Activated T-helper 17 cell treated with anti-CD3 and anti-CD28 coated beads, Interleukin-2, amount 50 U/mL, for 72 hours (primary cell): ENCODE measurements around the gene NOXA1. TPM values are rescaled to one million over a fixed set of nuclear protein-coding genes. Genes with fewer than 3 reads are reported as not detected.
"Not testable (repeated sequence)": the region's sequence is repeated elsewhere in the genome, so short reads cannot be mapped to it uniquely, and the experiment has no call there.

Source experiments
- ATAC-seq: fragments of 150-1000 bp; cut with Tn5 transposase; replicated peaks from 2 replicates; pipeline ENCODE4 v1.10.0; 2021; ENCODE audit warnings: mild to moderate bottlenecking, moderate library complexity
- H3K27ac Mint-ChIP-seq: one replicate; pipeline ENCODE4 v1.8.0; 2022; ENCODE audit warnings: mixed read lengths
- H3K27me3 Mint-ChIP-seq: one replicate; pipeline ENCODE4 v1.8.0; 2022; ENCODE audit warnings: mixed read lengths
- H3K36me3 Mint-ChIP-seq: one replicate; pipeline ENCODE4 v1.8.0; 2022; ENCODE audit warnings: low read depth, mild to moderate bottlenecking, mixed read lengths
- H3K4me1 Mint-ChIP-seq: one replicate; pipeline ENCODE4 v1.8.0; 2022; ENCODE audit warnings: mixed read lengths
- H3K4me3 Mint-ChIP-seq: one replicate; pipeline ENCODE4 v1.8.0; 2022; ENCODE audit warnings: mild to moderate bottlenecking, mixed read lengths
- H3K9me3 Mint-ChIP-seq: one replicate; pipeline ENCODE4 v1.8.0; 2022; ENCODE audit warnings: mixed read lengths
- total RNA-seq, 2 donors: library from RNA; stranded (reverse); gene quantifications; one replicate each; pipeline ENCODE4 v1.2.3, GENCODE V29; 2022

NOXA1 gene
- under 1 TPM; 0.39 to 0.58 TPM for total RNA-seq

- H3K27me3 Mint-ChIP-seq = no peaks in the 10 kb centered on the region
- peak within 1 kb of the TSS; percentile 85 for H3K4me3 Mint-ChIP-seq
- peak within 1 kb of the TSS; percentile 79 for H3K27ac Mint-ChIP-seq
- H3K36me3 Mint-ChIP-seq = no peaks in the 10 kb centered on the region
- ATAC-seq = peak; percentile 90
- no peaks in the 10 kb centered on the region for H3K4me1 Mint-ChIP-seq
- H3K9me3 Mint-ChIP-seq = no peaks in the 10 kb centered on the region
Observed at GRCh38 chr9:137422604-137423513, at the start of gene NOXA1, which contains the start of gene EXD3. Gene NOXA1, plus strand, starts transcription at chr9:137423393. Its CDS starts 137 bp downstream, at chr9:137423530. Gene EXD3, minus strand, starts transcription at chr9:137423162. Its CDS starts 27,805 bp downstream, at chr9:137395357.

- Mint-ChIP-seq H3K4me1 (no peaks in the 10 kb centered on the region), H3K36me3 (no peaks in the 10 kb centered on the region), H3K9me3 (no peaks in the 10 kb centered on the region), H3K4me3 (no peak overlapping the region), H3K27ac (no peak overlapping the region), H3K27me3 (no peaks in the 10 kb centered on the region)
- no peak for ATAC-seq
Observed at GRCh38 chr9:137373611-137373980, 49.6 kb upstream of the NOXA1 start.

GRCh38 chr9:137374131-137374845 is 48.9 kb upstream of the NOXA1 start:
- H3K4me3 Mint-ChIP-seq = no peak overlapping the region
- no peak for ATAC-seq
- H3K27ac Mint-ChIP-seq = no peak overlapping the region
- H3K27me3 Mint-ChIP-seq = no peaks in the 10 kb centered on the region
- H3K9me3 Mint-ChIP-seq = no peaks in the 10 kb centered on the region
- no peaks in the 10 kb centered on the region for H3K4me1 Mint-ChIP-seq
- H3K36me3 Mint-ChIP-seq = no peaks in the 10 kb centered on the region

GRCh38 chr9:137375321-137376058 is 47.7 kb upstream of the NOXA1 start:
- no peaks in the 10 kb centered on the region for H3K4me1 Mint-ChIP-seq
- no peaks in the 10 kb centered on the region for H3K27me3 Mint-ChIP-seq
- H3K27ac Mint-ChIP-seq = no peak overlapping the region
- no peaks in the 10 kb centered on the region for H3K9me3 Mint-ChIP-seq
- no peak overlapping the region for H3K4me3 Mint-ChIP-seq
- H3K36me3 Mint-ChIP-seq = no peaks in the 10 kb centered on the region
- ATAC-seq = no peak

GRCh38 chr9:137376386-137376785 is 46.8 kb upstream of the NOXA1 start:
- no peak overlapping the region for H3K4me3 Mint-ChIP-seq
- no peaks in the 10 kb centered on the region for H3K36me3 Mint-ChIP-seq
- no peaks in the 10 kb centered on the region for H3K9me3 Mint-ChIP-seq
- H3K4me1 Mint-ChIP-seq = no peaks in the 10 kb centered on the region
- no peaks in the 10 kb centered on the region for H3K27me3 Mint-ChIP-seq
- ATAC-seq = no peak
- H3K27ac Mint-ChIP-seq = no peak overlapping the region

- H3K27me3 Mint-ChIP-seq, H3K4me3 Mint-ChIP-seq, H3K9me3 Mint-ChIP-seq, H3K27ac Mint-ChIP-seq, H3K36me3 Mint-ChIP-seq, ATAC-seq, H3K4me1 Mint-ChIP-seq: not testable (repeated sequence)
Observed at GRCh38 chr9:137378688-137379410, 44.3 kb upstream of the NOXA1 start.

- Mint-ChIP-seq H3K9me3 (no peaks in the 10 kb centered on the region), H3K4me1 (no peaks in the 10 kb centered on the region), H3K27me3 (no peaks in the 10 kb centered on the region), H3K4me3 (no peak overlapping the region), H3K36me3 (no peaks in the 10 kb centered on the region), H3K27ac (no peak overlapping the region)
- ATAC-seq = no peak
Observed at GRCh38 chr9:137379761-137380161, 43.4 kb upstream of the NOXA1 start.

- no peak for ATAC-seq
- no peaks in the 10 kb centered on the region for H3K9me3 Mint-ChIP-seq
- no peaks in the 10 kb centered on the region for H3K4me1 Mint-ChIP-seq
- H3K27me3 Mint-ChIP-seq = no peaks in the 10 kb centered on the region
- no peak overlapping the region for H3K27ac Mint-ChIP-seq
- H3K4me3 Mint-ChIP-seq = no peak overlapping the region
- no peaks in the 10 kb centered on the region for H3K36me3 Mint-ChIP-seq
Observed at GRCh38 chr9:137380171-137380570, 43.0 kb upstream of the NOXA1 start.

- Mint-ChIP-seq H3K4me3 (no peak overlapping the region), H3K9me3 (no peaks in the 10 kb centered on the region), H3K27me3 (no peaks in the 10 kb centered on the region), H3K27ac (no peak overlapping the region), H3K36me3 (no peaks in the 10 kb centered on the region), H3K4me1 (no peaks in the 10 kb centered on the region)
- ATAC-seq = no peak
Observed at GRCh38 chr9:137380606-137381005, 42.6 kb upstream of the NOXA1 start.

GRCh38 chr9:137381501-137382443 is 41.4 kb upstream of the NOXA1 start:
- H3K9me3 Mint-ChIP-seq = no peaks in the 10 kb centered on the region
- ATAC-seq = no peak
- H3K4me1 Mint-ChIP-seq = no peaks in the 10 kb centered on the region
- H3K27me3 Mint-ChIP-seq = no peaks in the 10 kb centered on the region
- no peaks in the 10 kb centered on the region for H3K36me3 Mint-ChIP-seq
- no peak overlapping the region for H3K27ac Mint-ChIP-seq
- H3K4me3 Mint-ChIP-seq = no peak overlapping the region

- Mint-ChIP-seq H3K27me3 (no peaks in the 10 kb centered on the region), H3K27ac (no peak overlapping the region), H3K4me1 (no peaks in the 10 kb centered on the region), H3K36me3 (no peaks in the 10 kb centered on the region), H3K9me3 (no peaks in the 10 kb centered on the region), H3K4me3 (no peak overlapping the region)
- ATAC-seq = no peak
Observed at GRCh38 chr9:137382444-137383080, 40.6 kb upstream of the NOXA1 start.

- no peak overlapping the region for H3K4me3 Mint-ChIP-seq
- no peak for ATAC-seq
- H3K9me3 Mint-ChIP-seq = no peaks in the 10 kb centered on the region
- no peaks in the 10 kb centered on the region for H3K4me1 Mint-ChIP-seq
- no peaks in the 10 kb centered on the region for H3K36me3 Mint-ChIP-seq
- no peak overlapping the region for H3K27ac Mint-ChIP-seq
- no peaks in the 10 kb centered on the region for H3K27me3 Mint-ChIP-seq
Observed at GRCh38 chr9:137383081-137383783, 40.0 kb upstream of the NOXA1 start.
